Caco-2 (cell line): ENCODE results near the gene MAP3K13. TPM values are rescaled to one million over a fixed set of nuclear protein-coding genes. Genes with fewer than 3 reads are reported as not detected.

Experiments used
- BruUV-seq: library from RNA; stranded (reverse); fragments of 400-500 nt; replicated peaks from 2 replicates; lab custom pipeline; 2021; lab: Mats Ljungman, UMichigan
- CTCF ChIA-PET: fragments of 300-600 bp; sonication (Branson Sonifier 250); formaldehyde crosslinking; loops from one replicate; lab custom pipeline; 2022; ENCODE audit warnings: antibody characterized with exemption; lab: Charles Lee
- POLR2A ChIA-PET: fragments of 300-600 bp; sonication (Branson Sonifier 250); formaldehyde crosslinking; loops from one replicate; lab custom pipeline; 2022; ENCODE audit warnings: antibody characterized with exemption; lab: Charles Lee
- DNase-seq, 2 experiments: peaks; one replicate each; pipeline versions ENCODE4 v3.0.0 to v3.0.0-alpha.2; 2020 to 2022
- H3K27me3 ChIP-seq: replicated peaks from 2 replicates; pipeline ENCODE4 v1.6.0; 2011; ENCODE audit warnings: low read length; ENCODE audit not compliant: control insufficient read depth, insufficient read depth
- H3K36me3 ChIP-seq: 2 replicates; pipeline ENCODE4 v1.5.1; 2011; ENCODE audit warnings: low read length; ENCODE audit not compliant: control insufficient read depth, insufficient read depth
- H3K4me1 ChIP-seq: fragments of 250-450 bp; sonication (Bioruptor Pico); 2 replicates; pipeline ENCODE4 v1.5.1; 2020; ENCODE audit warnings: mild to moderate bottlenecking
- H3K4me3 ChIP-seq: 2 replicates; pipeline ENCODE4 v1.5.1; 2011; ENCODE audit warnings: low read depth, mild to moderate bottlenecking, control low read depth, low read length
- H3K9me3 ChIP-seq: fragments of 250-450 bp; sonication (Bioruptor Pico); 2 replicates; pipeline ENCODE4 v1.5.1; 2020; ENCODE audit warnings: mild to moderate bottlenecking, moderate library complexity
- H3K27ac Mint-ChIP-seq: one replicate; pipeline ENCODE4 v1.8.0; 2022; ENCODE audit warnings: mixed read lengths; ENCODE audit not compliant: unreplicated experiment
- H3K27me3 Mint-ChIP-seq: one replicate; pipeline ENCODE4 v1.8.0; 2022; ENCODE audit warnings: mixed read lengths; ENCODE audit not compliant: insufficient read depth, unreplicated experiment
- H3K36me3 Mint-ChIP-seq: one replicate; pipeline ENCODE4 v1.8.0; 2022; ENCODE audit warnings: mild to moderate bottlenecking, mixed read lengths; ENCODE audit not compliant: insufficient read depth, unreplicated experiment
- H3K4me1 Mint-ChIP-seq: one replicate; pipeline ENCODE4 v1.8.0; 2022; ENCODE audit warnings: low read depth, mixed read lengths; ENCODE audit not compliant: unreplicated experiment
- H3K4me3 Mint-ChIP-seq: one replicate; pipeline ENCODE4 v1.8.0; 2022; ENCODE audit warnings: mild to moderate bottlenecking, moderate library complexity, mixed read lengths; ENCODE audit not compliant: unreplicated experiment
- H3K9me3 Mint-ChIP-seq: one replicate; pipeline ENCODE4 v1.8.0; 2022; ENCODE audit warnings: mixed read lengths; ENCODE audit not compliant: unreplicated experiment
- intact Hi-C: fragments of 100-400 bp; cut with micrococcal nuclease; formaldehyde crosslinking; loops from one replicate; pipeline ENCODE4 v1.10.0; 2022; ENCODE audit not compliant: unreplicated experiment
- total RNA-seq: library from RNA; stranded (reverse); gene quantifications from 2 replicates; pipeline ENCODE4 v1.2.3, GENCODE V29; 2022
- TF ChIP-seq, protein P1 (sequence below), 2 experiments: fragments of 200-600 bp in 1 of 2; IDR thresholded peaks; 1 replicate in 1 of 2; 2 replicates in 1 of 2; pipeline versions ENCODE4 v1.5.1 to v1.8.0; 2011 to 2022; ENCODE audit warnings: antibody characterized with exemption in 1 of 2, control low read depth in 1 of 2, inconsistent platforms in 1 of 2, low read depth in 1 of 2, low read length in 1 of 2, mild to moderate bottlenecking in 1 of 2, moderate library complexity in 1 of 2; ENCODE audit not compliant: insufficient read depth in 1 of 2, severe bottlenecking in 1 of 2, unreplicated experiment in 1 of 2

The MAP3K13 gene
- total RNA-seq, 1 experiment from 2014 or later, result 20.1 TPM

GRCh38 chr3:185421577-185422232 lies 58.8 kb downstream of the MAP3K13 start:
- CTCF ChIA-PET, result no interaction called here
- no peak overlapping the region for H3K4me3 Mint-ChIP-seq
- BruUV-seq, result no TSS peak

DNA sequence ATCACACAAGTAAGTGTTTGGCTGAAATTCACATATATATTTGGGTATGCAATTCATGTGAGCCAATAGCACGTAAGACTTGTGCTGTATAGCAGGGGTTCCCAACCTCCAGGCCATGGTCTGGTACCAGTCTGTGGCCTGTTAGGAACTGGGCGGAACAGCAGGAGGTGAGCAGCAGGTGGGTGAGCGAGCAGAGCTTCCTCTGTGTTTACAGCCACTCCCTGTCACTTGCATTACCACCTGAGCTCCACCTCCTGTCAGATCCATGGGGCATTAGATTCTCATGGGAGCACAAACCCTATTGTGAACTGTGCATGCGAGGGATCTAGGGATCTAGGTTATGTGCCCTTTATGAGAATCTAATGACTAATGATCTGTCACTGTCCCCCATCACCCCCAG lies 59.7 kb downstream of the MAP3K13 start:
- intact Hi-C loops, result no loop called here
- Mint-ChIP-seq H3K4me1 (peaks cover 19% of the 10 kb centered on the region), H3K27ac (no peak overlapping the region), H3K27me3 (no peaks in the 10 kb centered on the region), H3K36me3 (no peaks in the 10 kb centered on the region), H3K4me3 (no peak overlapping the region), H3K9me3 (peaks cover 25% of the 10 kb centered on the region)
- ChIA-PET POLR2A (no interaction called here), CTCF (no interaction called here)
- DNase-seq, result no peak
- no peak overlapping the region for H3K4me3 ChIP-seq
- TF ChIP-seq, protein P1, sequence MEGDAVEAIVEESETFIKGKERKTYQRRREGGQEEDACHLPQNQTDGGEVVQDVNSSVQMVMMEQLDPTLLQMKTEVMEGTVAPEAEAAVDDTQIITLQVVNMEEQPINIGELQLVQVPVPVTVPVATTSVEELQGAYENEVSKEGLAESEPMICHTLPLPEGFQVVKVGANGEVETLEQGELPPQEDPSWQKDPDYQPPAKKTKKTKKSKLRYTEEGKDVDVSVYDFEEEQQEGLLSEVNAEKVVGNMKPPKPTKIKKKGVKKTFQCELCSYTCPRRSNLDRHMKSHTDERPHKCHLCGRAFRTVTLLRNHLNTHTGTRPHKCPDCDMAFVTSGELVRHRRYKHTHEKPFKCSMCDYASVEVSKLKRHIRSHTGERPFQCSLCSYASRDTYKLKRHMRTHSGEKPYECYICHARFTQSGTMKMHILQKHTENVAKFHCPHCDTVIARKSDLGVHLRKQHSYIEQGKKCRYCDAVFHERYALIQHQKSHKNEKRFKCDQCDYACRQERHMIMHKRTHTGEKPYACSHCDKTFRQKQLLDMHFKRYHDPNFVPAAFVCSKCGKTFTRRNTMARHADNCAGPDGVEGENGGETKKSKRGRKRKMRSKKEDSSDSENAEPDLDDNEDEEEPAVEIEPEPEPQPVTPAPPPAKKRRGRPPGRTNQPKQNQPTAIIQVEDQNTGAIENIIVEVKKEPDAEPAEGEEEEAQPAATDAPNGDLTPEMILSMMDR (IDR thresholded peaks at IDR 0.05; ENCODE audit: insufficient read depth in 1 of 2, low read depth in 1 of 2, low read length in 1 of 2, severe bottlenecking in 1 of 2, unreplicated experiment in 1 of 2), result no peak
- no peaks in the 10 kb centered on the region; the same call in 1 of the 2 replicates for H3K4me1 ChIP-seq
- BruUV-seq, result no TSS peak
- no peaks in the 10 kb centered on the region; the same call in 1 of the 2 replicates for H3K36me3 ChIP-seq
- H3K9me3 ChIP-seq, result peaks cover 3% of the 10 kb centered on the region; the same call in 1 of the 2 replicates
- H3K27me3 ChIP-seq, result no peaks in the 10 kb centered on the region

More at GRCh38 chr3:185421577-185422232, 58.8 kb downstream of the MAP3K13 start:
- H3K4me3 ChIP-seq, result no peak overlapping the region
- no peaks in the 10 kb centered on the region for H3K27me3 Mint-ChIP-seq
- intact Hi-C loops, result no loop called here
- no peak overlapping the region for H3K27ac Mint-ChIP-seq
- DNase-seq, result no peak
- TF ChIP-seq, protein P1 (IDR thresholded peaks at IDR 0.05; ENCODE audit: insufficient read depth in 1 of 2, low read depth in 1 of 2, low read length in 1 of 2, severe bottlenecking in 1 of 2, unreplicated experiment in 1 of 2), result no peak
- peaks cover 25% of the 10 kb centered on the region for H3K9me3 Mint-ChIP-seq
- no peaks in the 10 kb centered on the region; the same call in 1 of the 2 replicates for H3K4me1 ChIP-seq
- no peaks in the 10 kb centered on the region for H3K36me3 Mint-ChIP-seq
- POLR2A ChIA-PET, result no interaction called here
- H3K9me3 ChIP-seq, result peaks cover 3% of the 10 kb centered on the region; the same call in 1 of the 2 replicates
- H3K36me3 ChIP-seq, result no peaks in the 10 kb centered on the region; the same call in 1 of the 2 replicates
- no peaks in the 10 kb centered on the region for H3K27me3 ChIP-seq
- H3K4me1 Mint-ChIP-seq, result peaks cover 19% of the 10 kb centered on the region

GRCh38 chr3:185423178-185423577 lies 60.2 kb downstream of the MAP3K13 start:
- Histone ChIP-seq H3K9me3 (peaks cover 3% of the 10 kb centered on the region; the same call in 1 of the 2 replicates), H3K4me1 (no peaks in the 10 kb centered on the region; the same call in 1 of the 2 replicates), H3K27me3 (no peaks in the 10 kb centered on the region), H3K4me3 (no peak overlapping the region), H3K36me3 (no peaks in the 10 kb centered on the region; the same call in 1 of the 2 replicates)
- CTCF ChIA-PET, result no interaction called here
- TF ChIP-seq, protein P1 (IDR thresholded peaks at IDR 0.05; ENCODE audit: insufficient read depth in 1 of 2, low read depth in 1 of 2, low read length in 1 of 2, severe bottlenecking in 1 of 2, unreplicated experiment in 1 of 2), result no peak
- H3K4me3 Mint-ChIP-seq, result no peak overlapping the region
- H3K4me1 Mint-ChIP-seq, result peaks cover 19% of the 10 kb centered on the region
- no peak for DNase-seq
- no peaks in the 10 kb centered on the region for H3K36me3 Mint-ChIP-seq
- no peaks in the 10 kb centered on the region for H3K27me3 Mint-ChIP-seq
- intact Hi-C loops, result no loop called here
- no TSS peak for BruUV-seq
- peak overlapping the region; percentile 51 for H3K27ac Mint-ChIP-seq
- POLR2A ChIA-PET, result no interaction called here
- H3K9me3 Mint-ChIP-seq, result peaks cover 25% of the 10 kb centered on the region
